ELF-1 (cell line): ENCODE data around the gene MTMR11.
A peak's percentile ranks its signal among the peaks of the same experiment; 100 is the strongest.
"Not testable (repeated sequence)": the region's sequence is repeated elsewhere in the genome, so short reads cannot be mapped to it uniquely, and the experiment has no call there.

Source experiments
- DNase-seq: peaks from one replicate; pipeline ENCODE4 v3.0.0-alpha.2; 2016; ENCODE audit warnings: low read depth, low spot score

MTMR11 gene

GRCh38 chr1:149936170-149936991 is at the start of gene MTMR11:
Gene MTMR11 (minus strand): TSS chr1:149936879. CDS start chr1:149936647, 232 bp downstream.
- peak; percentile 28 for DNase-seq

- no peak for DNase-seq
Measured at GRCh38 chr1:149979972-149980540, 43.4 kb upstream of the MTMR11 start.

GRCh38 chr1:149979245-149979971 is 42.7 kb upstream of the MTMR11 start:
- no peak for DNase-seq

GRCh38 chr1:149978547-149979023 is 41.9 kb upstream of the MTMR11 start:
- DNase-seq: no peak

- no peak for DNase-seq
Measured at GRCh38 chr1:149977345-149977744, 40.7 kb upstream of the MTMR11 start.

- no peak for DNase-seq
Measured at GRCh38 chr1:149972547-149972946, 35.9 kb upstream of the MTMR11 start.

GRCh38 chr1:149967646-149968045 is 31.0 kb upstream of the MTMR11 start:
- DNase-seq: no peak

- DNase-seq: no peak
Measured at GRCh38 chr1:149967041-149967440, 30.4 kb upstream of the MTMR11 start.

GRCh38 chr1:149966405-149966804 is 29.7 kb upstream of the MTMR11 start:
- DNase-seq: no peak

- DNase-seq: no peak
Measured at GRCh38 chr1:149965440-149965839, 28.8 kb upstream of the MTMR11 start.

- no peak for DNase-seq
Measured at GRCh38 chr1:149963358-149963757, 26.7 kb upstream of the MTMR11 start.

GRCh38 chr1:149962736-149963135 is 26.1 kb upstream of the MTMR11 start:
- no peak for DNase-seq

- peak; percentile 77 for DNase-seq
Measured at GRCh38 chr1:149962039-149962647, 25.5 kb upstream of the MTMR11 start.

GRCh38 chr1:149957548-149957947 is 20.9 kb upstream of the MTMR11 start:
- DNase-seq: not testable (repeated sequence)

- no peak for DNase-seq
Measured at GRCh38 chr1:149949911-149950310, 13.2 kb upstream of the MTMR11 start.

GRCh38 chr1:149945206-149945605 is 8.5 kb upstream of the MTMR11 start:
- no peak for DNase-seq

GRCh38 chr1:149942885-149943284 is 6.2 kb upstream of the MTMR11 start:
- no peak for DNase-seq

- DNase-seq: peak; percentile 59
Measured at GRCh38 chr1:149942207-149942606, 5.5 kb upstream of the MTMR11 start.

GRCh38 chr1:149940427-149940826 is 3.7 kb upstream of the MTMR11 start:
- DNase-seq: no peak

GRCh38 chr1:149938668-149939003 is 2.0 kb upstream of the MTMR11 start:
- not testable (repeated sequence) for DNase-seq

GRCh38 chr1:149937759-149938158 is 1.1 kb upstream of the MTMR11 start:
- DNase-seq: no peak
